Measurements from ENCODE around the gene PARP6. TPM values are rescaled to one million over a fixed set of nuclear protein-coding genes. Genes with fewer than 3 reads are reported as not detected.

PARP6 gene
- 20.1 TPM for total RNA-seq

GRCh38 chr15:72272213-72272996 lies at the start of gene PARP6:
PARP6 (minus strand) TSS chr15:72272554; CDS start chr15:72267477, 5,077 bp downstream.
- ATAC-seq (peak; percentile 94), DNase-seq (ENCODE audit: low spot score) (peak; percentile 96)

- peak; percentile 50 for DNase-seq (ENCODE audit: low spot score)
- ATAC-seq: peak; percentile 50
Measured at GRCh38 chr15:72319985-72320671, 47.8 kb upstream of the PARP6 start, which contains the start of gene CELF6. CELF6 (minus strand) TSS chr15:72320157; CDS start chr15:72319874, 283 bp downstream.

GRCh38 chr15:72319360-72319984 lies 47.1 kb upstream of the PARP6 start:
- ATAC-seq: peak; percentile 90

GRCh38 chr15:72318408-72318942 lies 46.1 kb upstream of the PARP6 start:
- ATAC-seq: no peak
- DNase-seq (ENCODE audit: low spot score): no peak

More at GRCh38 chr15:72319360-72319984, 47.1 kb upstream of the PARP6 start:
- DNase-seq (ENCODE audit: low spot score): peak; percentile 51

- DNase-seq (ENCODE audit: low spot score) (no peak), ATAC-seq (no peak)
Measured at GRCh38 chr15:72315706-72316370, 43.5 kb upstream of the PARP6 start.

GRCh38 chr15:72313881-72314280 lies 41.5 kb upstream of the PARP6 start:
- ATAC-seq: no peak

GRCh38 chr15:72313448-72313840 lies 41.1 kb upstream of the PARP6 start:
- DNase-seq (ENCODE audit: low spot score): no peak

More at GRCh38 chr15:72313881-72314280, 41.5 kb upstream of the PARP6 start:
- no peak for DNase-seq (ENCODE audit: low spot score)

GRCh38 chr15:72312605-72313447 lies 40.5 kb upstream of the PARP6 start:
- DNase-seq (ENCODE audit: low spot score): peak; percentile 71
- ATAC-seq: peak; percentile 99

More at GRCh38 chr15:72313448-72313840, 41.1 kb upstream of the PARP6 start:
- ATAC-seq: no peak

- DNase-seq (ENCODE audit: low spot score): no peak
- ATAC-seq: no peak
Measured at GRCh38 chr15:72307026-72307425, 34.7 kb upstream of the PARP6 start.

- ATAC-seq (peak; percentile 19), DNase-seq (ENCODE audit: low spot score) (no peak)
Measured at GRCh38 chr15:72306211-72306785, 33.9 kb upstream of the PARP6 start.

GRCh38 chr15:72304596-72304995 lies 32.2 kb upstream of the PARP6 start:
- DNase-seq (ENCODE audit: low spot score): no peak
- no peak for ATAC-seq

GRCh38 chr15:72302955-72303354 lies 30.6 kb upstream of the PARP6 start:
- DNase-seq (ENCODE audit: low spot score) (no peak), ATAC-seq (no peak)

- no peak for ATAC-seq
- no peak for DNase-seq (ENCODE audit: low spot score)
Measured at GRCh38 chr15:72289597-72290325, 17.4 kb upstream of the PARP6 start.

GRCh38 chr15:72288796-72289596 lies 16.6 kb upstream of the PARP6 start:
- no peak for ATAC-seq
- no peak for DNase-seq (ENCODE audit: low spot score)

- no peak for DNase-seq (ENCODE audit: low spot score)
- peak; percentile 87 for ATAC-seq
Measured at GRCh38 chr15:72285927-72286516, 13.7 kb upstream of the PARP6 start.

- ATAC-seq: no peak
- DNase-seq (ENCODE audit: low spot score): no peak
Measured at GRCh38 chr15:72285402-72285801, 13.0 kb upstream of the PARP6 start.

- DNase-seq (ENCODE audit: low spot score) (no peak), ATAC-seq (no peak)
Measured at GRCh38 chr15:72284781-72285180, 12.4 kb upstream of the PARP6 start.
